GM12873 (cell line): ENCODE data around the gene FIBCD1.

ENCODE experiments used
- TF ChIP-seq, protein P1 (sequence below): IDR thresholded peaks from 2 replicates; pipeline ENCODE4 v1.5.1; 2012; ENCODE audit warnings: low read depth, mild to moderate bottlenecking, moderate library complexity, low read length, control low read depth; ENCODE audit not compliant: insufficient read depth; ENCODE audit errors: missing control alignments

The FIBCD1 gene

DNA sequence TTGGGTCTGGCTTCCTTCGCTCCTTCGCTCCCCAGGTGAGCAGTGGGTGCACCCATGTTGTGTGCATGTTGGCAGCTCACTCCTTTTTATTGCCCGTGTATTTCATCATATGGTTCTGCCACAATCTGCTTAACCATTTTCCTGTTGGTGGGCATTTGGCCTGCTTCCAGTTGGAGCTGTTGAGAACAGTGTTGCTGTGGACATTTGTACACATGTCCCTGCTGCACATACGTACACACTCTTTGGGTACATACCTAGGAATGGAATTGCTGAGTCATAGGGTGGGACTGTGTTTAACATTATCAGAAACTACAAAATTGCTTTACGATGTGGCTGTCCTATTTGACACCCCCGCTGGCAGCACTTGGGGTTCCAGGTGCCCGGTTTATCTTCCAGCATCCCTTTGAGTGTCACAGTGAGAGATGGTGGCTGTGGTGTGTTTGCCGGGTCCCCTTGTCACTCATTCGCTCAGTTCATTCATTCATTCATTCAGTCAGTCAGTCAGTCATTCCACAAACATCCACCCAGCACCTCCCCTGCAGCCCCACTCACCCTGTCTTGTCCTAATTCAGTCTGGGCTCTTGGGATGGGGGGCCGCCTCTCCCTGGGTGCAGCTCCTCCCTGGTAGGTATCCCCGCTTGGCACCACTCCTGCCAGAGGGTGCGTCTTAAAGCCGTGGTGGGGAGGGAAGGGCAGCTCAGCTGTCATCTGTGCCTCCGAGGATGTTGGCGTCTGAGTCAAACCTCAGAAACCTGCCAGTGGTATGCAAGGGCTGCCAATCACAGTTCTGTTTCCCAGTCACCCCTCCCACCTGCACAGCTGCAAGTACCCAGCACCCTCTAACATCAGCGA, 7.9 kb upstream of the FIBCD1 start:
- TF ChIP-seq, protein P1, sequence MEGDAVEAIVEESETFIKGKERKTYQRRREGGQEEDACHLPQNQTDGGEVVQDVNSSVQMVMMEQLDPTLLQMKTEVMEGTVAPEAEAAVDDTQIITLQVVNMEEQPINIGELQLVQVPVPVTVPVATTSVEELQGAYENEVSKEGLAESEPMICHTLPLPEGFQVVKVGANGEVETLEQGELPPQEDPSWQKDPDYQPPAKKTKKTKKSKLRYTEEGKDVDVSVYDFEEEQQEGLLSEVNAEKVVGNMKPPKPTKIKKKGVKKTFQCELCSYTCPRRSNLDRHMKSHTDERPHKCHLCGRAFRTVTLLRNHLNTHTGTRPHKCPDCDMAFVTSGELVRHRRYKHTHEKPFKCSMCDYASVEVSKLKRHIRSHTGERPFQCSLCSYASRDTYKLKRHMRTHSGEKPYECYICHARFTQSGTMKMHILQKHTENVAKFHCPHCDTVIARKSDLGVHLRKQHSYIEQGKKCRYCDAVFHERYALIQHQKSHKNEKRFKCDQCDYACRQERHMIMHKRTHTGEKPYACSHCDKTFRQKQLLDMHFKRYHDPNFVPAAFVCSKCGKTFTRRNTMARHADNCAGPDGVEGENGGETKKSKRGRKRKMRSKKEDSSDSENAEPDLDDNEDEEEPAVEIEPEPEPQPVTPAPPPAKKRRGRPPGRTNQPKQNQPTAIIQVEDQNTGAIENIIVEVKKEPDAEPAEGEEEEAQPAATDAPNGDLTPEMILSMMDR, result no peak

DNA sequence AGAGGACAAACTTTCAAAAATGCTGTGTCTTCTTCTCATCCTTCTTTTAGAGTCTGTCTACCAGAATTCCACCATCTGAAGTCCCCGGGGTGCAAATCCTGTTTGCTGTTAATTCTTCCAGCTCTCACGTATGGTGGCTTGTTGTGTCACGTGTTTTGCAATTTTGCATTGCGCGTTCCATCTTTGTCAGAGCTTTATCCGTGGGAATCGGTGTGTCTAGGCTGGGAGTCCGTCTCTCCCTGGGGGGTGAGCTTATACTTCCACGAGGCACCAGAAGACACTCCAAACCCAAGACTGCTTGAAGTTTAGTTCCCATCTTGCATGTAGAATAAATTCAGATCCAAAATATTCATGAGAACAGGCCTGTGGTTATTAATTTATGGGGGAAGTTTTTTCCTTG, 6.1 kb upstream of the FIBCD1 start:
- TF ChIP-seq, protein P1, result no peak

DNA sequence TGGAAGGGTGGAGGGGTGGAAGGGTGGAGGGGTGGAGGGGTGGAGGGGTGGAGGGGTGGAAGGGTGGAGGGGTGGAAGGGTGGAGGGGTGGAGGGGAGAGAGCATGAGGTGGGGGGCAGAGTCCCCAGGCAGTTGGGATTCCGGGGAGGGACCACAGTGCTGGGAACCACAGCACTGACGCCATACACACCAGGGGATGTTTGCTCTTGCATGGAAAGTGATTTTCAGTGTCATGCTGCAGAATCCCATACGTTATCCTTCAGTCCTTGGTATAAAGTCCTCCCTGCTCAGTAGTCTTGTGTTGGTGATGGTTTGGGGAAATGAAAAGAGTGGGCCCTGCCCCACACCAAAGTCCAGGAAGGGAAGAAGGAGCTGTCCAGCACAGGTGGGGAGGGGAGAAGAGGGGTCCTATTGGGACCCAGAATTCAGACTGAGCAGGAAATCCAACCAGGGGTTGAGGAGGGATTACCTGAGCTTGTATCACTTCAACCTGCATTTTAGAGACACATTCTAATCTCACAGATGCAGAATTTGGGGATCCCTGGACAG, 5.5 kb upstream of the FIBCD1 start:
- TF ChIP-seq, protein P1, result no peak

DNA sequence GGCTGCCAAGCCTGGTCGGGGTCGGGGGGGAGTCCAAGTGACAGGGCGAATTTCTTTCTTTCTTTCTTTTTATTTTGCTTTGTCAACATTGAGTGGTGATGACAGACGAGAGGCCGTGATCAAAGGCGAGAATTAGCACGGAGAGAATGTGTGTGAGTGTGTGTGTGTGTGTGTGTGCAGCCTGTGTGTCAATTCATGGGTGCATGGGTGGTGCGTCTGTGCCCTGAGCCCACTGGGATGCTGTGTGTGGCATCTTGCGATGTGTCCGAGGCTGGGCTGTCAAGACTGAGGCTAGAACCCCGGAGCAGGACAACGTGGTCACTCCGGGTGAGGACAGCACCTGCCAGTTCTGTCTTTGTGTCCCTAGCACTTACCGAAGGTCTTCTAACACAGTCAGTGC, 4.7 kb upstream of the FIBCD1 start:
- TF ChIP-seq, protein P1, result no peak

DNA sequence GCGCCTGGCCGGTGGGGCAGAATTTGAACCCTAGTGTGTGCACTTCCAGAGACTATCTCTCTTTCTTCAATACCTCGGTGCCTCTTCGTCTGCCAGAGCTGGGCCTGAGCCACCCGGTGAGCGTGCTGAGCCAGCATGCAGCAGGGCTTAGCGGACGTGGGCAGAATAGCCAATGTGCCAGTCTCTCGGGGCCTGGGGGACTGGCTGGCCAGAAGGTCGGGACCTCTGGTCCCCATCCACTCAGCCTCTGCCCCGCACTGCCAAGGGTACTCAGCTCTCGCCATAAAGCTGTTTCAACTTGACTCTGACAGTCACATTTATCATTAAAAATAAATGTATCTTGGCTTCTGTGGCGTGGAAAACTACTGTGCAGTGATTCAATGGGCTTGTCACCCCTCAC, 4.2 kb upstream of the FIBCD1 start:
- TF ChIP-seq, protein P1, result no peak

DNA sequence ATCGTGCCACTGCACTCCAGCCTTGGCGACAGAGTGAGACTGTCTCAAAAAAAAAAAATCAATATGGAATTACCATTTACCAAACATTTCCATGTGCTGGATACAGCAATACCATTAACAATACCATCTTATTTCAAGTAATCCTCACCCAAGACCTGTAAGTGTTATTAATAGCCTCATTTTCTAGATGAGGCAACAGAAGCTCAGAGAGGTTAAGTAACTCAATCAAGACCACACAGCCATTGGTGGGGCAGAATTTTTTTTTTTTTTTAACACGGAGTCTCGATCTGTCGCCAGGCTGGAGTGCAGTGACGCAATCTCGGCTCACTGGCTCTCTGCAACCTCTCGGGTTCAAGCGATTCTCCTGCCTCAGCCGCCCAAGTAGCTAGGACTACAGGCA, 3.6 kb upstream of the FIBCD1 start:
- TF ChIP-seq, protein P1, result no peak

DNA sequence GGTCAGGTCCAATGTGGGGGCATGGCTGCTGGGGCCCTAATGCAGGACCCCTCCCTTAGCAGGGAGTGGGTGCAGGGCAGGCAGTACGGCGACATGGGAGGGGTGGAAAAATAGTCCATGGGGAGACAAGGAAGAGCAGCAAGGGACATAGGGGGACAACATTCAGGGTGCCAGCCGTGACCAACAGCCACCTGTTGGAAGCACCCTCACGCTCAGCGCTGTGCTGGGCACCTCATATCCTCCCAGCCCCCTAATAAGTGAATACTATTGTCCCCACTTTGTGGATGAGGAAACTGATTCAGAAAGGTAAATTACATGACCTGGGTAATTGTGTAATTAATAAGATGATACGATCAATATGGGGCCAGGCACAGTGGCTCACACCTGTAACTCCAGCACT, 3.0 kb upstream of the FIBCD1 start:
- TF ChIP-seq, protein P1, result no peak
